Esophagus squamous epithelium (tissue), 5 donors: ENCODE measurements around the gene HOXC10. TPM values are rescaled to one million over a fixed set of nuclear protein-coding genes. Genes with fewer than 3 reads are reported as not detected.

ENCODE experiments used
- DNase-seq: peaks from one replicate; lab custom pipeline; 2025; lab: John Stamatoyannopoulos, UW
- H3K27ac ChIP-seq, 4 donors: fragments of 200-600 bp; sonication (generic); one replicate each; pipeline ENCODE4 v1.5.1; 2016 to 2019; ENCODE audit warnings: mild to moderate bottlenecking in 1 of 4
- H3K27me3 ChIP-seq, 4 donors: fragments of 200-600 bp; sonication (generic); 1 replicate in 3 of 4; 2 replicates in 1 of 4; pipeline versions ENCODE4 v1.5.1 to v1.6.0; 2017 to 2021; ENCODE audit warnings: antibody characterized with exemption in 1 of 4
- H3K36me3 ChIP-seq, 3 donors: fragments of 200-600 bp; sonication (generic); one replicate each; pipeline ENCODE4 v1.5.1; 2016 to 2019
- H3K4me1 ChIP-seq, 3 donors: fragments of 200-600 bp; sonication (generic); one replicate each; pipeline ENCODE4 v1.5.1; 2017 to 2019
- H3K4me3 ChIP-seq, 4 donors: fragments of 200-600 bp; sonication (generic); 1 replicate in 3 of 4; 2 replicates in 1 of 4; pipeline ENCODE4 v1.5.1; 2016 to 2019; ENCODE audit warnings: mild to moderate bottlenecking in 2 of 4, moderate library complexity in 1 of 4
- H3K9me3 ChIP-seq, 3 donors: fragments of 200-600 bp; sonication (generic); one replicate each; pipeline ENCODE4 v1.5.1; 2016 to 2019
- POLR2A ChIP-seq, 4 donors: fragments of 450-650 bp; IDR thresholded peaks; one replicate each; pipeline ENCODE4 v1.6.1; 2017; ENCODE audit warnings: antibody characterized with exemption in 4 of 4, mild to moderate bottlenecking in 4 of 4, moderate library complexity in 3 of 4
- WGBS, 2 donors: methylation state at CpG; one replicate each; pipeline ENCODE4 v1.1.5; 2018; 5-methylcytosine and 5-hydroxymethylcytosine counted together
- intact Hi-C: fragments of 100-400 bp; cut with DNase I; formaldehyde crosslinking; loops from one replicate; pipeline ENCODE4 v1.15.0; 2022
- total RNA-seq, 4 donors: library from RNA; depleted of rRNA; stranded (reverse); fragments of >200 nt; gene quantifications; one replicate each; pipeline ENCODE4 v1.1.0, GENCODE V29; 2016
- TF ChIP-seq, protein P1 (sequence below), 6 experiments: fragments of 450-650 bp in 4 of 6; fragments of 200-600 bp in 2 of 6; sonication (generic) in 2 of 6; IDR thresholded peaks; one replicate each; pipeline ENCODE4 v1.5.1; 2016 to 2019; ENCODE audit warnings: antibody characterized with exemption in 6 of 6, mild to moderate bottlenecking in 4 of 6, moderate library complexity in 4 of 6
- donor health status: DM: yes; HTN: yes; CAD: no.

The HOXC10 gene
- total RNA-seq, 4 donors from 2014 or later: 0.31 to 1.3 TPM; not detected in 2

DNA sequence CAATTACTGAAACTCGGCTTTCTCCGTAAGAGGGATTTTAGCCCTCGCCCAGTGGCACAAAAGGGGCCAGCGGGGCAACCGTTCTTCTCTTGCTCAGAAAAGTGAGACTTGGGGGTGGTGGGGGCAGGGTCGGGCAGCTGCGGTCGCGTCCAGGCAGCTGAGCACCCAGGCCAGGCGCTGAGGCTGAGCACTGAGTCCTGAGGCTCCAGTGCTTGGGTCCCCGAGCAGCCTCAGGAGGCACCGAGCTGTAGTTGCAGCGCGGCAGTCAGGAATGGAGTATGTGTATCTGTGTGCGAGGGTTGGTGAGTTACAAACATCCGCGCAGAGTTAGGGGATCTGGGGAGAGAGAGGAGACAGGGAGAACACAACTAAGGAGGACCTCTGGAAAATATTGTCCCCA lies 39.2 kb downstream of the HOXC10 start:
- H3K4me3 ChIP-seq: no peak overlapping the region
- H3K27me3 ChIP-seq: peaks cover 0 to 100% (median 22%) of the 10 kb centered on the region in 4 donors
- no peak for TF ChIP-seq POLR2A (IDR thresholded peaks at IDR 0.05)
- TF ChIP-seq, protein P1, sequence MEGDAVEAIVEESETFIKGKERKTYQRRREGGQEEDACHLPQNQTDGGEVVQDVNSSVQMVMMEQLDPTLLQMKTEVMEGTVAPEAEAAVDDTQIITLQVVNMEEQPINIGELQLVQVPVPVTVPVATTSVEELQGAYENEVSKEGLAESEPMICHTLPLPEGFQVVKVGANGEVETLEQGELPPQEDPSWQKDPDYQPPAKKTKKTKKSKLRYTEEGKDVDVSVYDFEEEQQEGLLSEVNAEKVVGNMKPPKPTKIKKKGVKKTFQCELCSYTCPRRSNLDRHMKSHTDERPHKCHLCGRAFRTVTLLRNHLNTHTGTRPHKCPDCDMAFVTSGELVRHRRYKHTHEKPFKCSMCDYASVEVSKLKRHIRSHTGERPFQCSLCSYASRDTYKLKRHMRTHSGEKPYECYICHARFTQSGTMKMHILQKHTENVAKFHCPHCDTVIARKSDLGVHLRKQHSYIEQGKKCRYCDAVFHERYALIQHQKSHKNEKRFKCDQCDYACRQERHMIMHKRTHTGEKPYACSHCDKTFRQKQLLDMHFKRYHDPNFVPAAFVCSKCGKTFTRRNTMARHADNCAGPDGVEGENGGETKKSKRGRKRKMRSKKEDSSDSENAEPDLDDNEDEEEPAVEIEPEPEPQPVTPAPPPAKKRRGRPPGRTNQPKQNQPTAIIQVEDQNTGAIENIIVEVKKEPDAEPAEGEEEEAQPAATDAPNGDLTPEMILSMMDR (IDR thresholded peaks at IDR 0.05): no peak

DNA sequence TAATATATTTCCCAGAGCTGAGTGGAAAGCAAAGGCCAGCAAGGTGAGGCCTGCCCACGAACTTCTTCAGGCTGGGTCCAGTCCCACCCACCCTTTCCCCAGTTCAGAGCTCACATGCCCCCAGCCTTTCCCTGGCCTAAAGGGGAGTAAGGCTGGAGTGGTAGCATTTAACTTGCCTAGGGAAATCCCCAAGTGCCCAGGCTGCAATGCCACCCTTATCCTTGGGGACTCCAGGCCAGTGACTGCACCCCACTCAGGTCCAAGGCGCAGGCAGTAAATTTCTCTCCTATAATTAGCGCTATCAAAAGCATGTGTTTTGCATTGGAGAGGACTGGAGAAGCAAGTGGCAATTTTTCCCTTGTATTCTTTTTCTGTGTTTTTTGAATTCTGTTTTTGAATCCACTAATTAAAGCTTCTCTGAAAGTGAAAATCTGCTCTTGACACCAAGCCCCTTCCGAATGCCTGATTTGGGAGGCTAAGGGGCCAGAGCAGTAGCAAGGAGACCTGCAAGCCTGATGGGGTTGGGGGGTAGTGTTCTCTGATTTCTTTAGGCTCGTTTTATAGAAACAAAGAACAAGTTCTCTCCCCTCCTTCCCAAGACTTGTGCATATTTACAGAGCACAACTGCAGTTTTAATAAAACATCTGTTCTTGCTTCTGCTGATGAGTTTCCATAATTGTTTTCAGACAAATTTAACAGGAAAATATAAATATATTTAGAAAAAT lies 39.8 kb downstream of the HOXC10 start:
- H3K4me1 ChIP-seq: peaks cover 0 to 35% (median 0%) of the 10 kb centered on the region in 3 donors
- H3K9me3 ChIP-seq: no peaks in the 10 kb centered on the region
- TF ChIP-seq, protein P1 (IDR thresholded peaks at IDR 0.05): no peak
- TF ChIP-seq POLR2A (IDR thresholded peaks at IDR 0.05): no peak
- intact Hi-C loops: no loop called here
- H3K27me3 ChIP-seq: peaks cover 0 to 100% (median 22%) of the 10 kb centered on the region in 4 donors
- H3K4me3 ChIP-seq: no peak overlapping the region
- WGBS, 2 donors: 47 to 56% methylated on average over 5 of the region's 5 CpGs
- no peak overlapping the region for H3K27ac ChIP-seq
- H3K36me3 ChIP-seq: no peaks in the 10 kb centered on the region
- no peak for DNase-seq

More for the DNA sequence above, 39.2 kb downstream of the HOXC10 start:
- Histone ChIP-seq H3K27ac (no peak overlapping the region), H3K9me3 (no peaks in the 10 kb centered on the region), H3K36me3 (no peaks in the 10 kb centered on the region), H3K4me1 (peaks cover 0 to 34% (median 0%) of the 10 kb centered on the region in 3 donors)
- WGBS, 2 donors: 40 to 75% methylated on average over 3 to 9 of the region's 17 CpGs
- no peak for DNase-seq
- intact Hi-C loops: no loop called here

DNA sequence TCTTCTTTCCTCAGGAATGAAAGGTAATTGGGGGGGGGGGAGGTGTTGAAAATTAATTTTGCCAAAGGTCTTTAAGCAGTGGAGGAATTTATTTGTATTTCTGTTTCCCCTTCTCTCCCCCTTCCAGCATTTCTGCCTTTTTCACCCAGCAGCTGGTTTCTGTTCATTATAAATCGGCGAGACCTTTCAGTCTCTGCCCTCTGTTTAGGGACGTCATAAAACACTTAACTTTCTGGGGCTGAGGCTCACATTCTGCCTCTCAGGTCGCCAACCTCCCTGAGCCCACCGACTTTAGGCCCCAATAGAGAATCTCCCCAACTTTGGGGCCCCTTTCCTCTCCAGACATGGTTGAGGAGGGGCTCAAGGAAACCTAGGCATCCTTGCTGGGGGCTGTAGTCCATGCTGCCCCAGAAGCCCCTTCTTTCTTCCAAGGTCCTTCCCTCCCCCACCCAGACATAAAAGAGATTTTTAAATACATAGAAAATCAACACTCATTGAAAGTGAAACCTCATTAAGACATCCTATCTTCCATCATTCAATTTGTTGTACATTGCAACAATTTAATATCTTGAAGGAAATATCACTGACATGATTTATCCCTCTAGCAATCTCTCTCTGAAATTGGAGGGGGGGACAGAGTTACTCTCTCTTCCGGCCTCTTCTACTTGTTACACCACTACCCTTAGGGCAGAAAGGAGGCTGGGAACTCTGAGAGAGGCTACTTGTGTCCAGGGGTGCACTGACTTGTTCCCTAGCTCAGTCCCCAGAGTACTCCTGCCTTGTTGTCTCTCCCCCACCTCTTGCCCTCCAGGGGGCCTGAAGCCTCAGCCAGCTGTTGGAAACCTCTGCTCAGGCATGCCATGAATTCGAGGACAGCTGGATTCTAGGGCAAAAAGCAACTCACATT lies 40.8 kb downstream of the HOXC10 start:
- WGBS, 2 donors: 55 to 65% methylated on average over 7 of the region's 7 CpGs
- no peak overlapping the region for H3K27ac ChIP-seq
- intact Hi-C loops: no loop called here

DNA sequence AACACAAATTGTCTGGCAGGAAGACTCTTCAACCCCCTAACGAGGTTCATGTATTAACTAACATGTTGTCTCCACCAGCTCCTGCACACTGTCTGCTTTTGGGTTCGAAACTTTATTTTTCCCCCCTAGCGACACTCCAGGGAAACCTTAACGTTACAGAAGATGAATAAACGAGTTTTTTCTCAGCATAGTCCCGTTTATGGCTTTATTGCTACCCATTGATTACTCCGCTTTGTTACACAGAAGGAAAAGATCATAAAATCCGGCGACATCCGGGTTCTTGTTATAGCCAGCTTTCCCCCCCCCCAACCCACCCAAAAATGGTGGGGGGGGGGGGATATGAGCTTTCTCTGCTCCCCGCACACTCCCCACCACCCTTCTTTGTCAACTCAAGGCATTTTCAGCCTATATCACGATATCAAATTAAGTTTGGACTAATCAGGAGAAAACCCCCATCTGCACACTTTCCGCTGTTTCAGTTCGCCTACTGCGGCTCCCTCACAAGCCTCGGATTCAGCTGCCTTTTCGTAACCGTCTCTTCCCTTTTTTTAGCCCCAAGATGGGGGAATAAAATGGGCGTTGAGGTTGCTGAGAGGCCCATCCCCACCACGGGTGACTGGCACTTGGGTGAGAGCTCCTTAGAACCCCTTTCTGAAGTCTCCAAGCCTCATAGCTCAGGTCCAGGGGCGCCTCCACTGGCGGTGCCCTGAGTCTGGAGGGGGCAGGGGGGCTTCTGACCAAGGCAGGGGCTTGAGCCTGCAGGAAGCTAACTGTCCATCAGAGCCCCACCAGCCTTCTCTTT lies 41.9 kb downstream of the HOXC10 start:
- TF ChIP-seq, protein P1 (IDR thresholded peaks at IDR 0.05): no peak
- TF ChIP-seq POLR2A (IDR thresholded peaks at IDR 0.05): no peak
- H3K27me3 ChIP-seq: peaks cover 0 to 100% (median 26%) of the 10 kb centered on the region in 4 donors
- intact Hi-C loops: no loop called here
- 41 to 46% methylated on average over 20 of the region's 22 CpGs for WGBS, 2 donors
- H3K9me3 ChIP-seq: no peaks in the 10 kb centered on the region
- DNase-seq: no peak
- H3K27ac ChIP-seq: no peak overlapping the region
- no peaks in the 10 kb centered on the region for H3K36me3 ChIP-seq
- H3K4me1 ChIP-seq: peaks cover 0 to 36% (median 0%) of the 10 kb centered on the region in 3 donors
- H3K4me3 ChIP-seq: no peak overlapping the region

More for the DNA sequence above, 40.8 kb downstream of the HOXC10 start:
- Histone ChIP-seq H3K9me3 (no peaks in the 10 kb centered on the region), H3K4me1 (peaks cover 0 to 39% (median 0%) of the 10 kb centered on the region in 3 donors), H3K27me3 (peaks cover 0 to 100% (median 24%) of the 10 kb centered on the region in 4 donors), H3K4me3 (no peak overlapping the region), H3K36me3 (no peaks in the 10 kb centered on the region)
- DNase-seq: no peak
- TF ChIP-seq, protein P1 (IDR thresholded peaks at IDR 0.05): no peak
- TF ChIP-seq POLR2A (IDR thresholded peaks at IDR 0.05): no peak
